HG02759 (cell line): Measurements from ENCODE around the gene SMS.

Source experiments
- ATAC-seq: cut with Tn5 transposase; IDR thresholded peaks from one replicate; pipeline ENCODE4 v1.9.1; 2021; ENCODE audit warnings: mild to moderate bottlenecking, moderate library complexity; ENCODE audit not compliant: unreplicated experiment

Gene SMS

GRCh38 chrX:21940356-21940829 lies at the start of gene SMS:
SMS (plus strand) TSS chrX:21940709; CDS start chrX:21940825, 116 bp downstream.
- peak; percentile 81 for ATAC-seq

GRCh38 chrX:21905313-21905712 lies 35.2 kb upstream of the SMS start:
- ATAC-seq = no peak

- ATAC-seq = no peak
These were observed 34.6 kb upstream of the SMS start for GRCh38 chrX:21905953-21906352.

- no peak for ATAC-seq
These were observed 33.2 kb upstream of the SMS start for GRCh38 chrX:21907260-21907659.

- ATAC-seq = no peak
These were observed 29.0 kb upstream of the SMS start for GRCh38 chrX:21911481-21911880.

GRCh38 chrX:21912220-21912619 lies 28.3 kb upstream of the SMS start:
- ATAC-seq = no peak

- ATAC-seq = no peak
These were observed 27.5 kb upstream of the SMS start for GRCh38 chrX:21912989-21913388.

GRCh38 chrX:21926116-21926515 lies 14.4 kb upstream of the SMS start:
- no peak for ATAC-seq

GRCh38 chrX:21926527-21927278 lies 13.8 kb upstream of the SMS start:
- ATAC-seq = no peak

- no peak for ATAC-seq
These were observed 11.3 kb upstream of the SMS start for GRCh38 chrX:21929209-21929608.

- ATAC-seq = no peak
These were observed 9.5 kb upstream of the SMS start for GRCh38 chrX:21930986-21931385.

GRCh38 chrX:21932292-21933002 lies 8.1 kb upstream of the SMS start:
- ATAC-seq = no peak

GRCh38 chrX:21933077-21933476 lies 7.4 kb upstream of the SMS start:
- no peak for ATAC-seq

- ATAC-seq = no peak
These were observed 6.1 kb upstream of the SMS start for GRCh38 chrX:21934414-21934813.

GRCh38 chrX:21939906-21940305 lies 603 bp upstream of the SMS start:
- no peak for ATAC-seq

- no peak for ATAC-seq
These were observed 3.1 kb downstream of the SMS start for GRCh38 chrX:21943460-21944135.

GRCh38 chrX:21944136-21944615 lies 3.7 kb downstream of the SMS start:
- ATAC-seq = no peak

GRCh38 chrX:21946925-21947641 lies 6.6 kb downstream of the SMS start:
- ATAC-seq = no peak

GRCh38 chrX:21947671-21948070 lies 7.2 kb downstream of the SMS start:
- ATAC-seq = no peak

GRCh38 chrX:21948897-21949578 lies 8.5 kb downstream of the SMS start:
- ATAC-seq = no peak
